CD14-positive monocyte (primary cell): ENCODE results near the gene TRIM65. TPM values are rescaled to one million over a fixed set of nuclear protein-coding genes. Genes with fewer than 3 reads are reported as not detected.

ENCODE experiments used
- DNase-seq, 3 donors: peaks; one replicate each; pipeline ENCODE4 v3.0.0-alpha.2; 2011 to 2022
- H2AFZ ChIP-seq: 2 replicates; pipeline ENCODE4 v1.6.0; 2012; ENCODE audit warnings: mild to moderate bottlenecking, low read depth, low read length, inconsistent platforms; ENCODE audit not compliant: insufficient read depth, poor library complexity, severe bottlenecking
- H3K27ac ChIP-seq, 2 donors: 1 replicate in 1 of 2; 2 replicates in 1 of 2; pipeline ENCODE4 v1.5.1; 2012 to 2013; ENCODE audit warnings: low read length in 2 of 2, control low read depth in 1 of 2, inconsistent platforms in 1 of 2, low read depth in 1 of 2, mild to moderate bottlenecking in 1 of 2
- H3K27me3 ChIP-seq, 2 donors: one replicate each; pipeline versions ENCODE4 v1.6.0 to v1.6.1; 2011 to 2013; ENCODE audit warnings: low read length in 2 of 2; ENCODE audit not compliant: control insufficient read depth in 2 of 2, insufficient read depth in 2 of 2
- H3K36me3 ChIP-seq, 2 donors: replicated peaks in 1 of 2; 1 replicate in 1 of 2; 2 replicates in 1 of 2; pipeline versions ENCODE4 v1.5.1 to v1.6.1; 2012 to 2013; ENCODE audit warnings: low read length in 2 of 2, control low read depth in 1 of 2, inconsistent platforms in 1 of 2, mild to moderate bottlenecking in 1 of 2; ENCODE audit not compliant: insufficient read depth in 2 of 2, control insufficient read depth in 1 of 2
- H3K4me1 ChIP-seq, 2 donors: 1 replicate in 1 of 2; 2 replicates in 1 of 2; pipeline versions ENCODE4 v1.5.1 to v1.6.1; 2012 to 2013; ENCODE audit warnings: low read length in 2 of 2, control low read depth in 1 of 2, inconsistent platforms in 1 of 2, mild to moderate bottlenecking in 1 of 2, moderate library complexity in 1 of 2; ENCODE audit not compliant: insufficient read depth in 2 of 2, control insufficient read depth in 1 of 2
- H3K4me2 ChIP-seq: replicated peaks from 2 replicates; pipeline ENCODE3; 2012; ENCODE audit warnings: low read length, moderate library complexity, mild to moderate bottlenecking; ENCODE audit not compliant: poor library complexity, severe bottlenecking; ENCODE audit errors: extremely low read depth
- H3K4me3 ChIP-seq, 3 experiments: fragments of 200-600 bp in 1 of 3; sonication (generic) in 1 of 3; replicated peaks in 1 of 3; 1 replicate in 2 of 3; 2 replicates in 1 of 3; pipeline ENCODE4 v1.5.1; 2011 to 2013; ENCODE audit warnings: low read length in 3 of 3, mild to moderate bottlenecking in 3 of 3, control low read depth in 2 of 3, low read depth in 2 of 3, inconsistent platforms in 1 of 3, moderate library complexity in 1 of 3
- H3K79me2 ChIP-seq: 2 replicates; pipeline ENCODE4 v1.6.0; 2012; ENCODE audit warnings: mild to moderate bottlenecking, control low read depth, inconsistent platforms, low read length, moderate library complexity; ENCODE audit not compliant: insufficient read depth
- H3K9ac ChIP-seq: 2 replicates; pipeline ENCODE4 v1.6.0; 2017; ENCODE audit warnings: low read length, mild to moderate bottlenecking; ENCODE audit not compliant: insufficient read depth, poor library complexity, severe bottlenecking
- H3K9me3 ChIP-seq, 2 donors: replicated peaks in 1 of 2; 1 replicate in 1 of 2; 2 replicates in 1 of 2; pipeline versions ENCODE4 v1.5.1 to v1.6.1; 2012 to 2013; ENCODE audit warnings: low read length in 2 of 2, control low read depth in 1 of 2; ENCODE audit not compliant: control insufficient read depth in 1 of 2, insufficient read depth in 1 of 2
- H4K20me1 ChIP-seq: 2 replicates; pipeline ENCODE4 v1.6.0; 2012; ENCODE audit warnings: mild to moderate bottlenecking, low read length, control low read depth, moderate library complexity; ENCODE audit not compliant: insufficient read depth
- H3K27ac Mint-ChIP-seq, 7 donors: one replicate each; pipeline ENCODE4 v1.8.0; 2020; ENCODE audit warnings: mild to moderate bottlenecking in 7 of 7, mixed read lengths in 7 of 7, moderate library complexity in 6 of 7, inconsistent platforms in 2 of 7
- H3K27me3 Mint-ChIP-seq, 3 donors: one replicate each; pipeline ENCODE4 v1.8.0; 2021 to 2022; ENCODE audit warnings: low read depth in 3 of 3, mild to moderate bottlenecking in 3 of 3, mixed read lengths in 3 of 3, moderate library complexity in 3 of 3, inconsistent platforms in 1 of 3
- H3K36me3 Mint-ChIP-seq, 2 donors: one replicate each; pipeline ENCODE4 v1.8.0; 2020; ENCODE audit warnings: mixed read lengths in 2 of 2, inconsistent platforms in 1 of 2, mild to moderate bottlenecking in 1 of 2
- H3K4me1 Mint-ChIP-seq: one replicate; pipeline ENCODE4 v1.8.0; 2020; ENCODE audit warnings: mild to moderate bottlenecking, mixed read lengths
- H3K4me3 Mint-ChIP-seq, 2 donors: one replicate each; pipeline ENCODE4 v1.8.0; 2020; ENCODE audit warnings: mild to moderate bottlenecking in 2 of 2, mixed read lengths in 2 of 2, moderate library complexity in 1 of 2
- H3K9me3 Mint-ChIP-seq, 7 donors: one replicate each; pipeline ENCODE4 v1.8.0; 2020 to 2022; ENCODE audit warnings: mixed read lengths in 7 of 7, mild to moderate bottlenecking in 6 of 7, moderate library complexity in 6 of 7, inconsistent platforms in 2 of 7
- WGBS: methylation state at CpG from one replicate; pipeline ENCODE4 v1.1.5; 2013; ENCODE audit warnings: missing lambda C conversion rate; ENCODE audit not compliant: insufficient coverage; 5-methylcytosine and 5-hydroxymethylcytosine counted together
- intact Hi-C, 2 donors: fragments of 100-400 bp; cut with micrococcal nuclease; formaldehyde crosslinking; loops; one replicate each; pipeline versions ENCODE4 v1.15.0 to v1.15.1; 2023
- polyA plus RNA-seq, 3 donors: library from polyadenylated mRNA; depleted of rRNA in 1 of 3; unstranded in 2 of 3; stranded (reverse) in 1 of 3; fragments of 300-500 nt in 2 of 3; fragments of >200 nt in 1 of 3; fragmentation: Illumina TruSeq in 2 of 3; gene quantifications; 1 replicate in 2 of 3; 2 replicates in 1 of 3; pipeline ENCODE4 v1.2.3, GENCODE V29; 2012 to 2021
- TF ChIP-seq, protein P1 (sequence below): fragments of 200-600 bp; IDR thresholded peaks from one replicate; pipeline ENCODE4 v1.8.0; 2022; ENCODE audit warnings: antibody characterized with exemption, mild to moderate bottlenecking

The TRIM65 gene
- polyA plus RNA-seq, 3 donors: 5.6 to 10.4 (median 5.9) TPM

DNA sequence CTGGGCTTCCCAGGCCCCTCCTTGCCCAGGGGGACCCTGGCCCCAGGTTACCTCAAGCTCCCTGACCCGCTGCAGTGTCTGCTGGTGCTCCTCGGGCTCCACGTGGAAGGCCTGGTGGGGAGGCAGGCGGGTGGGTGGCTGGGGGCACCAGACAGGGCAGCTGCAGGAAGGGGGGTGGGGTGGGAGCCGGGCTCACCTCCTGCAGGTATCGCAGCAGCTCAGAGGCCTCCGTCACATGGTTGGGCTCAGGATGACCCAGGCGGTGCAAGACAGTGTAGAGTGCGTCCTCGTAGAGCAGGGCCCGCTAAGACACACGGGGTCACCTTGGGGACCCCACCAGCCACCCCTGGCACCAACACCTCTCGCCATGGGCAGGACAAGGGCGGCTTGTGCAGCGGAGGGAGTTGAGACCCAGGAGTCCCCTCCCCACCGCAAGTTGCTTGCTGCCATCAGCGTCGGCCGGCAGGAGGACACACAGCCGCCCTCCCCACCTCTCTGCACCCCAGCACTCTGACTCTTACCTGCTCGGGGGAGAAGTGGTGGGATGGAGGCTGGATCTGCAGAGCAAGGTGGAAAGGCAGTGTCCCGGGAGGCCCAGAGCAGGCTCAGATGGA, 53.7 kb downstream of the TRIM65 start:
- peaks cover 33 to 45% of the 10 kb centered on the region in 2 donors for H3K4me1 ChIP-seq
- H3K4me2 ChIP-seq: peak overlapping the region; percentile 86
- H2AFZ ChIP-seq: peak overlapping the region; percentile 89
- H3K79me2 ChIP-seq: peaks cover 37% of the 10 kb centered on the region
- peak overlapping the region in 6 of 7 donors; percentile 81 to 94 (median 89) for H3K27ac Mint-ChIP-seq
- H3K36me3 ChIP-seq: peaks cover 52 to 62% of the 10 kb centered on the region in 2 donors
- 17% methylated on average over 7 of the region's 22 CpGs for WGBS
- peak overlapping the region; percentile 59 to 91 (median 89) for H3K4me3 ChIP-seq
- DNase-seq: no peak
- peak overlapping the region in 1 of 2 donors; percentile 87 for H3K27ac ChIP-seq
- H3K9ac ChIP-seq: peak overlapping the region; percentile 85
- no peaks in the 10 kb centered on the region for H3K9me3 Mint-ChIP-seq
- no peaks in the 10 kb centered on the region for H3K27me3 Mint-ChIP-seq
- H3K4me3 Mint-ChIP-seq: peak overlapping the region; percentile 89 to 97
- intact Hi-C loops: loop anchor here in 1 of 2 donors (10.0 kb wide), 1 partner anchor 178 kb away; the partner anchor contains the start of genes RECQL5 and SAP30BP
- H3K9me3 ChIP-seq: no peaks in the 10 kb centered on the region
- peaks cover 23% of the 10 kb centered on the region for H3K4me1 Mint-ChIP-seq
- H4K20me1 ChIP-seq: peaks cover 62% of the 10 kb centered on the region
- TF ChIP-seq, protein P1, sequence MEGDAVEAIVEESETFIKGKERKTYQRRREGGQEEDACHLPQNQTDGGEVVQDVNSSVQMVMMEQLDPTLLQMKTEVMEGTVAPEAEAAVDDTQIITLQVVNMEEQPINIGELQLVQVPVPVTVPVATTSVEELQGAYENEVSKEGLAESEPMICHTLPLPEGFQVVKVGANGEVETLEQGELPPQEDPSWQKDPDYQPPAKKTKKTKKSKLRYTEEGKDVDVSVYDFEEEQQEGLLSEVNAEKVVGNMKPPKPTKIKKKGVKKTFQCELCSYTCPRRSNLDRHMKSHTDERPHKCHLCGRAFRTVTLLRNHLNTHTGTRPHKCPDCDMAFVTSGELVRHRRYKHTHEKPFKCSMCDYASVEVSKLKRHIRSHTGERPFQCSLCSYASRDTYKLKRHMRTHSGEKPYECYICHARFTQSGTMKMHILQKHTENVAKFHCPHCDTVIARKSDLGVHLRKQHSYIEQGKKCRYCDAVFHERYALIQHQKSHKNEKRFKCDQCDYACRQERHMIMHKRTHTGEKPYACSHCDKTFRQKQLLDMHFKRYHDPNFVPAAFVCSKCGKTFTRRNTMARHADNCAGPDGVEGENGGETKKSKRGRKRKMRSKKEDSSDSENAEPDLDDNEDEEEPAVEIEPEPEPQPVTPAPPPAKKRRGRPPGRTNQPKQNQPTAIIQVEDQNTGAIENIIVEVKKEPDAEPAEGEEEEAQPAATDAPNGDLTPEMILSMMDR: peak; percentile 25
- H3K27me3 ChIP-seq: no peaks in the 10 kb centered on the region
- H3K36me3 Mint-ChIP-seq: peaks cover 53 to 68% of the 10 kb centered on the region in 2 donors

DNA sequence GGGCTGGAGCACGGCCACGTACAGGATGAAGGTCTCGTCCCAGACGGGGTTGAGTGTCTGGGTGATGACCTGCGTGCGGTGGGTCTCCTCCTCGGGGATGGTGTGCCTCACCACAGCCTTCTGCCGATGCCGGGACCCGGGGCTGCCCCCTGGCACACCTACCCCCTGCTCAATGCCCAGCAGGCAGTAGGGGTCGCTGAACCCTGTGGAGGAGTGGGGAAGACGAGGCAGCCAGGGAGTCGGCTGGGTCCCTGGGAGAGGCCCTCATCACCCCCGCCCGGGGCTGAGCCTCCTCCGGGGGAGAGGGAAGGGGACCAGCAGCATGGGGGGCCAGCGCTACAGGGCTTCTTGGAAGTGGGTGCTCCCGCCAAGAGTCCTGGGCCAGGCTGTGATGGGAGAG, 54.3 kb downstream of the TRIM65 start:
- H2AFZ ChIP-seq: no peak overlapping the region
- peak overlapping the region in 1 of 2 donors; percentile 87 for H3K27ac ChIP-seq
- H3K9me3 ChIP-seq: no peaks in the 10 kb centered on the region
- TF ChIP-seq, protein P1: no peak
- H3K4me2 ChIP-seq: peak overlapping the region; percentile 86
- Mint-ChIP-seq H3K4me3 (no peak overlapping the region), H3K4me1 (peaks cover 23% of the 10 kb centered on the region), H3K9me3 (no peaks in the 10 kb centered on the region), H3K36me3 (peaks cover 53 to 68% of the 10 kb centered on the region in 2 donors), H3K27me3 (no peaks in the 10 kb centered on the region), H3K27ac (peak overlapping the region in 1 of 7 donors; percentile 13)
- no peaks in the 10 kb centered on the region for H3K27me3 ChIP-seq
- H3K4me1 ChIP-seq: peaks cover 33 to 45% of the 10 kb centered on the region in 2 donors
- WGBS: 93% methylated on average over 3 of the region's 18 CpGs
- H3K9ac ChIP-seq: no peak overlapping the region
- peaks cover 40% of the 10 kb centered on the region for H3K79me2 ChIP-seq
- H3K4me3 ChIP-seq: peak overlapping the region in 1 of 3 experiments; percentile 91
- H4K20me1 ChIP-seq: peaks cover 61% of the 10 kb centered on the region
- DNase-seq: no peak
- intact Hi-C loops: loop anchor here in 1 of 2 donors (10.0 kb wide), 1 partner anchor 178 kb away; the partner anchor contains the start of genes RECQL5 and SAP30BP
- H3K36me3 ChIP-seq: peaks cover 51 to 62% of the 10 kb centered on the region in 2 donors
